Activated CD4-positive, alpha-beta T cell treated with anti-CD3 and anti-CD28 coated beads, Interleukin-2, amount 10 ng/mL, durations not matched to agents 7 days and 5 days (primary cell): ENCODE data around the gene WDR55. TPM values are rescaled to one million over a fixed set of nuclear protein-coding genes. Genes with fewer than 3 reads are reported as not detected.
"Not testable (repeated sequence)": the region's sequence is repeated elsewhere in the genome, so short reads cannot be mapped to it uniquely, and the experiment has no call there.

ENCODE experiments used
- CTCF ChIA-PET: fragments of 350-600 bp; sonication (Branson Sonifier 250); formaldehyde crosslinking; loops from one replicate; lab custom pipeline; 2021; ENCODE audit warnings: antibody characterized with exemption; lab: Charles Lee
- POLR2A ChIA-PET: fragments of 350-600 bp; sonication (Branson Sonifier 250); formaldehyde crosslinking; loops from one replicate; lab custom pipeline; 2021; ENCODE audit warnings: antibody characterized with exemption; lab: Charles Lee
- DNase-seq: peaks from one replicate; pipeline ENCODE4 v3.0.0-alpha.2; 2020
- H3K27ac Mint-ChIP-seq: one replicate; pipeline ENCODE4 v1.8.0; 2021; ENCODE audit warnings: mild to moderate bottlenecking, moderate library complexity, mixed read lengths
- H3K27me3 Mint-ChIP-seq: one replicate; pipeline ENCODE4 v1.8.0; 2021; ENCODE audit warnings: mixed read lengths
- H3K36me3 Mint-ChIP-seq: one replicate; pipeline ENCODE4 v1.8.0; 2021; ENCODE audit warnings: low read depth, mixed read lengths
- H3K4me1 Mint-ChIP-seq: one replicate; pipeline ENCODE4 v1.8.0; 2021; ENCODE audit warnings: mixed read lengths
- H3K4me3 Mint-ChIP-seq: one replicate; pipeline ENCODE4 v1.8.0; 2021; ENCODE audit warnings: mild to moderate bottlenecking, moderate library complexity, mixed read lengths
- H3K9me3 Mint-ChIP-seq: one replicate; pipeline ENCODE4 v1.8.0; 2021; ENCODE audit warnings: mixed read lengths
- total RNA-seq, 2 experiments: library from RNA; stranded (reverse); gene quantifications; one replicate each; pipeline ENCODE4 v1.2.3, GENCODE V29; 2021

Gene WDR55
- total RNA-seq, 2 experiments from 2014 or later = 33.7 to 37.1 TPM

DNA sequence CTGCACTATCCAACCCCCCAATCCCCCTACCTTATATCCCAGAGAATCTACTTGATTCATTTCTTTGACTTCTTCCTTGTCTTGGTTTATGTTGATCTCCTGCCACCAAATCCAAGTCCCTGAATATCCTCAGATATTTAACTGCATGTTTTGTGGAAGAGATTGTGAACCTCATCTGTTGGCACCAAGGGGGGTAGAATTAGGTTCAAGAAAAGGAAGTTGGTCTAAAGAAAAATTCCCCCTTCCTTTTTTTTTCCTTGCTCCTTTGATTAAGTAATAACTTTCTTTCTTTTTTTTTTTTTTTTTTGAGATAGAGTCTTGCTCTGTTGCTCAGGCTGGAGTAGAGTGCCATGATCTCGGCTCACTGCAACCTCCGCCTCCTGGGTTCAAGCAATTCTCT lies 31.2 kb upstream of the WDR55 start:
- POLR2A ChIA-PET = no interaction called here
- CTCF ChIA-PET = interaction anchor here (1.1 to 3.6 kb wide), 3 partner anchors 9 to 261 kb away, joined by 3 to 20 read pairs (median 6); partner anchors contain the start of genes IK and NDUFA2
- Mint-ChIP-seq H3K27me3 (peaks cover 18% of the 10 kb centered on the region), H3K9me3 (no peaks in the 10 kb centered on the region), H3K4me1 (peaks cover 37% of the 10 kb centered on the region), H3K36me3 (no peaks in the 10 kb centered on the region), H3K27ac (no peak overlapping the region), H3K4me3 (peak overlapping the region; percentile 76)
- DNase-seq = no peak

- Mint-ChIP-seq H3K9me3 (no peaks in the 10 kb centered on the region), H3K4me3 (no peak overlapping the region), H3K27me3 (peaks cover 18% of the 10 kb centered on the region), H3K36me3 (no peaks in the 10 kb centered on the region), H3K4me1 (peaks cover 43% of the 10 kb centered on the region), H3K27ac (no peak overlapping the region)
- ChIA-PET CTCF (interaction anchor here (0.9 to 3.6 kb wide), 8 partner anchors 8 to 389 kb away, joined by 3 to 20 read pairs (median 5); partner anchors contain the start of genes EIF4EBP3, HARS1, HARS2 and IK), POLR2A (interaction anchor here (0.6 kb wide), 2 partner anchors 14 to 86 kb away, joined by 3 to 4 read pairs; partner anchors contain the start of gene IK)
- no peak for DNase-seq
Measured at GRCh38 chr5:140634103-140634502, 30.6 kb upstream of the WDR55 start.

- no peak overlapping the region for H3K27ac Mint-ChIP-seq
- peaks cover 18% of the 10 kb centered on the region for H3K27me3 Mint-ChIP-seq
- no peak overlapping the region for H3K4me3 Mint-ChIP-seq
- CTCF ChIA-PET = interaction anchor here (0.6 to 3.6 kb wide), 18 partner anchors 8 to 633 kb away, joined by 3 to 20 read pairs (median 4); partner anchors contain the start of genes APBB3, EIF4EBP3, HARS1 and HARS2
- POLR2A ChIA-PET = no interaction called here
- peaks cover 52% of the 10 kb centered on the region for H3K4me1 Mint-ChIP-seq
- H3K9me3 Mint-ChIP-seq = no peaks in the 10 kb centered on the region
- no peak for DNase-seq
- no peaks in the 10 kb centered on the region for H3K36me3 Mint-ChIP-seq
Measured at GRCh38 chr5:140635291-140636257, 29.1 kb upstream of the WDR55 start.

GRCh38 chr5:140637371-140638100 lies 27.2 kb upstream of the WDR55 start:
- no peak overlapping the region for H3K27ac Mint-ChIP-seq
- H3K27me3 Mint-ChIP-seq = peaks cover 3% of the 10 kb centered on the region
- no peak for DNase-seq
- peaks cover 61% of the 10 kb centered on the region for H3K4me1 Mint-ChIP-seq
- H3K4me3 Mint-ChIP-seq = no peak overlapping the region
- H3K9me3 Mint-ChIP-seq = no peaks in the 10 kb centered on the region
- CTCF ChIA-PET = interaction anchor here (2.1 to 3.6 kb wide), 2 partner anchors 9 to 13 kb away, joined by 5 to 20 read pairs; partner anchors contain the start of genes IK and NDUFA2
- POLR2A ChIA-PET = no interaction called here
- H3K36me3 Mint-ChIP-seq = peaks cover 14% of the 10 kb centered on the region

- Mint-ChIP-seq H3K27ac (peak overlapping the region; percentile 93), H3K36me3 (peaks cover 16% of the 10 kb centered on the region), H3K4me1 (peaks cover 51% of the 10 kb centered on the region), H3K4me3 (peak overlapping the region; percentile 90)
- POLR2A ChIA-PET = interaction anchor here (0.6 kb wide), 1 partner anchor 9 kb away, joined by 3 read pairs; the partner anchor contains the start of gene IK
- DNase-seq, H3K9me3 Mint-ChIP-seq, H3K27me3 Mint-ChIP-seq: not testable (repeated sequence)
- CTCF ChIA-PET = interaction anchor here (0.6 to 2.4 kb wide), 6 partner anchors 8 to 383 kb away, joined by 3 to 8 read pairs (median 4); partner anchors contain the start of genes ANKHD1, IK and NDUFA2
Measured at GRCh38 chr5:140638898-140639147, 25.9 kb upstream of the WDR55 start.

DNA sequence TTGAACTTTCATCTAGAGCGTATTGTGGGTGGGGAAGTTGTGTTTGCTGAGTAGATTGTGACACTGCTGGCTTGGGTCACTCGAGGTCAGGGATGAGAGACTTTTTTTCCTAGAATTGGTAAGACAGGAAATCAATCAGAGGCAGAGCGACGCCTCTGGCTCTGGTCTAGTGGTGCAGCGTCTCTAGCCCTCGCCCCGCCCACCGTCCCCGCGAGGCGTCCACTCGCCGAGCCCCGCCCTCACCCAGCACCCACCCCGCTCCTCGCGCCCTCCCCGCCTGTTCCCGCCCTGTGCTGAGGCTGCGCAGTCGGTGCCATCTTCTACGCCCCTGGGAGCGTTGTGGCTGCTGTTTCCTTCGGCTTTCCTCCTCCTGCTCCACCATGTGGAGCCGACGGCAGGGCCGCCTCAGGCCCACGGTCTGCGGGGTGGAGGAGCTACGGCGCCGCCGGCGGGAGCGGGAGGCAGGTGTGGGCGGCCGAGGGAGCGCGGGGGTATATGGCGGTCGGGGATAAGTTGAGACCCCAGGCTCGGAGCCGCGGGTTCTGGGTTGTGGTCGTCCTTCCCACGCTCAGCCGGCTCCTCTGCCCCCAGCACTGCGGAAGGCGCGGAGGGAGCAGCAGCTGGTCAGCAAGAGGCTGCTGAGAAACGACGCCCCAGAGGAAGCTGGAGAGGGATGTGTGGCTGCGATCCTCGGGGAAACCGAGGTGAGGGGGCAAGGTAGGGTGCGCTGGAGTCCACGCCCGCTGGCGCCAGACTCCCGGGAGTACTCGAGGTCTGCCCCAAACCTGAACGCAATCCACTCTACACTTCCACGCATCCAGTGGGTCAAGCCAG lies 25.3 kb upstream of the WDR55 start, which contains the start of gene TMCO6:
TMCO6 (plus strand) TSS at position 304 of the 834 bp plus-strand sequence; CDS start at position 381, 77 bp downstream.
- Mint-ChIP-seq H3K9me3 (no peaks in the 10 kb centered on the region), H3K27ac (peak within 1 kb of the TSS; percentile 93), H3K4me3 (peak within 1 kb of the TSS; percentile 90), H3K27me3 (no peaks in the 10 kb centered on the region), H3K36me3 (peaks cover 19% of the 10 kb centered on the region), H3K4me1 (peaks cover 49% of the 10 kb centered on the region)
- ChIA-PET CTCF (interaction anchor here (0.6 to 2.4 kb wide), 8 partner anchors 8 to 384 kb away, joined by 3 to 8 read pairs (median 4); partner anchors contain the start of genes ANKHD1, IK, NDUFA2 and SRA1), POLR2A (interaction anchor here (0.6 kb wide), 1 partner anchor 8 kb away, joined by 3 read pairs; the partner anchor contains the start of gene IK)
- peak; percentile 97 for DNase-seq

DNA sequence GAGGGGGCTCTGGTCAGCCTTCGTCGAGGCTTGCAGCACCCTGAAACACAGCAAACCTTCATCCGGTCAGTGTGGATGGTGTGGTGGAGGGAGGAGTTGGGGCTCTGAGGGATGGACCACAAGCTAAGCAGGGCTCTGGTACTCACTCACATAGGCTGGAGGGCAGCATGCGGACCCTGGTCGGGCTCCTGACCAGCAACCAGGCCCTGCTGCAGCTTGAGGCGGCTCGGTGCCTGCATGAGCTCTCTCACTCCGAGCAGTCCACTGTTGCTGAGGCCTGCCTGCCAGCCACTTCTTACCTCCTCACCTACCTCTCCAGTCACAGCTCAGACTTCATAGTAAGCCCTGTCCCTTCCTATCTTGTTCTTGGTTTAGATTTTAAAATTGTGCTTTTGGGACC lies 23.0 kb upstream of the WDR55 start:
- CTCF ChIA-PET = interaction anchor here (0.6 to 2.1 kb wide), 5 partner anchors 8 to 321 kb away, joined by 3 to 7 read pairs (median 3); no protein-coding TSS in a partner anchor

DNA sequence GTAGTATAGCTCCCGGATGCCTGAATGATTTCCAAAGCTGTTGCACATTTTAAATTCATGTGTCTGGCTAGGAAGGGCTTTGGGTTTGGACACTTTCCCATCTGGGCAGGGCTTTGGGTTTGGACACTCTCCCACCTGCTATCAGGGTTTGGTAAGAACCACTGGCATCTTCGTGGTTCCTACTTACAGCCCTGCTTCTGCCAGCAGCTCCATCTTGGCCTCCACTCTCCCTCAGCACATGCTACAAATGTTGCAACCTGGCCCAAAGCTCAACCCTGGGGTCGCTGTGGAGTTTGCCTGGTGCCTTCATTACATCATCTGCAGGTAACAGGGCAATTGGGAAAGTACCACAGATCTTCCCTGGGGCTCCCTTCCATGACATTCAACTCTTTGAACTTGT lies 22.0 kb upstream of the WDR55 start:
- Mint-ChIP-seq H3K4me1 (peaks cover 59% of the 10 kb centered on the region), H3K27me3 (no peaks in the 10 kb centered on the region), H3K36me3 (peaks cover 35% of the 10 kb centered on the region), H3K27ac (no peak overlapping the region), H3K9me3 (no peaks in the 10 kb centered on the region), H3K4me3 (no peak overlapping the region)
- no peak for DNase-seq
- POLR2A ChIA-PET = no interaction called here
- CTCF ChIA-PET = interaction anchor here (1.0 to 2.1 kb wide), 3 partner anchors 12 to 279 kb away, joined by 3 to 7 read pairs (median 3); no protein-coding TSS in a partner anchor

More for the DNA sequence above, 23.0 kb upstream of the WDR55 start:
- Mint-ChIP-seq H3K36me3 (peaks cover 29% of the 10 kb centered on the region), H3K27me3 (no peaks in the 10 kb centered on the region), H3K4me1 (peaks cover 56% of the 10 kb centered on the region), H3K27ac (no peak overlapping the region), H3K9me3 (no peaks in the 10 kb centered on the region), H3K4me3 (no peak overlapping the region)
- no peak for DNase-seq
- POLR2A ChIA-PET = no interaction called here

DNA sequence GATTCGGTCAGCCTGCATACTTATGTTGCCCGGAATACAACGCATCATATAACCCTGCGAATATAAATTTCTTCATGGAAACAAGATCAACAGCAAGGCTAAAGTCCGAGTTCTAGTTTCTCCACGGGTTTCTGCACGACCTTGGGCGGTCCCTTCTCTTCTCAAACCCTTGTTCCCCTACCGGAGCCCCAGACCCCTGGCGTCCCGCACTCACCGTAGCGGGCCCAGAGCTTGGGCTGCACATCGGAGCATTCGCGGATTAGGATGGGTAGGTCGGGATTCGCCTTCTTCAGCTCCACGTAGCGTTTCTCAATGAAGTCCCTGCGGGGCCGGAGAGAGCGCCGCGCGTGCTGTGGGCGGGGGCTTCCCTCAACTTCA lies 17.7 kb upstream of the WDR55 start:
- ChIA-PET POLR2A (interaction anchor here (1.0 to 1.2 kb wide), 3 partner anchors 44 to 99 kb away, joined by 3 to 4 read pairs (median 3); partner anchors contain the start of genes EIF4EBP3, HARS1 and HARS2), CTCF (interaction anchor here (0.6 to 3.7 kb wide), 14 partner anchors 7 to 282 kb away, joined by 3 to 20 read pairs (median 4); partner anchors contain the start of genes HARS1, HARS2 and TMCO6)
- Mint-ChIP-seq H3K27ac (peak overlapping the region; percentile 96), H3K9me3 (no peaks in the 10 kb centered on the region), H3K27me3 (no peaks in the 10 kb centered on the region), H3K4me3 (peak overlapping the region; percentile 92), H3K4me1 (peaks cover 43% of the 10 kb centered on the region), H3K36me3 (peaks cover 47% of the 10 kb centered on the region)
- no peak for DNase-seq

- Mint-ChIP-seq H3K9me3 (no peaks in the 10 kb centered on the region), H3K4me3 (no peak overlapping the region), H3K36me3 (peaks cover 80% of the 10 kb centered on the region), H3K4me1 (peaks cover 10% of the 10 kb centered on the region), H3K27ac (no peak overlapping the region), H3K27me3 (no peaks in the 10 kb centered on the region)
- POLR2A ChIA-PET = no interaction called here
- CTCF ChIA-PET = no interaction called here
- DNase-seq = no peak
Measured at GRCh38 chr5:140658870-140659269, 5.8 kb upstream of the WDR55 start.

DNA sequence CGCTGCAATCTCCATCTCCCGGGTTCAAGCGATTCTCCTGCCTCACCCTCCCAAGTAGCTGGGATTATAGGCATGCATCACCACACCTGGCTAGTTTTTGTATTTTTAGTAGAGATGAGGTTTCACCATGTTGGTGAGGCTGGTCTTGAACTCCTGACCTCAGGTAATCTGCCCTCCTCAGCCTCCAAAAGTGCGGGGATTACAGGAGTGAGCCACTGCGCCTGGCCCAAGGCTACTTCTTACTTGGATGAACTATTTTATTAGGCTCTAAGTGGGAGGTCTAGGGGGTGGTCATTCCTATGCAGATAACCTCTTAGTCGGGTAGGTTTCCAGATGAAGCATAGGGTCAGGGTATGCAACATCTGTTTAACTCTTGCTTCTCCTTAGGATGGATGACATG lies 4.3 kb upstream of the WDR55 start:
- not testable (repeated sequence) for H3K4me3 Mint-ChIP-seq, H3K9me3 Mint-ChIP-seq

More for the DNA sequence above, 4.3 kb upstream of the WDR55 start:
- peaks cover 74% of the 10 kb centered on the region for H3K36me3 Mint-ChIP-seq
- DNase-seq, H3K27me3 Mint-ChIP-seq, H3K27ac Mint-ChIP-seq, POLR2A ChIA-PET: not testable (repeated sequence)
- H3K4me1 Mint-ChIP-seq = peaks cover 17% of the 10 kb centered on the region
- CTCF ChIA-PET = interaction anchor here (1.1 kb wide), 1 partner anchor 13 kb away, joined by 4 read pairs; the partner anchor contains the start of genes IK and NDUFA2
